CD14-positive monocyte (primary cell): ENCODE data around the gene AOPEP. TPM values are rescaled to one million over a fixed set of nuclear protein-coding genes. Genes with fewer than 3 reads are reported as not detected.

Source experiments
- DNase-seq, 3 donors: peaks; one replicate each; pipeline ENCODE4 v3.0.0-alpha.2; 2011 to 2022
- H2AFZ ChIP-seq: 2 replicates; pipeline ENCODE4 v1.6.0; 2012; ENCODE audit warnings: mild to moderate bottlenecking, low read depth, low read length, inconsistent platforms; ENCODE audit not compliant: insufficient read depth, poor library complexity, severe bottlenecking
- H3K27ac ChIP-seq, 2 donors: 1 replicate in 1 of 2; 2 replicates in 1 of 2; pipeline ENCODE4 v1.5.1; 2012 to 2013; ENCODE audit warnings: low read length in 2 of 2, control low read depth in 1 of 2, inconsistent platforms in 1 of 2, low read depth in 1 of 2, mild to moderate bottlenecking in 1 of 2
- H3K27me3 ChIP-seq, 2 donors: one replicate each; pipeline versions ENCODE4 v1.6.0 to v1.6.1; 2011 to 2013; ENCODE audit warnings: low read length in 2 of 2; ENCODE audit not compliant: control insufficient read depth in 2 of 2, insufficient read depth in 2 of 2
- H3K36me3 ChIP-seq, 2 donors: replicated peaks in 1 of 2; 1 replicate in 1 of 2; 2 replicates in 1 of 2; pipeline versions ENCODE4 v1.5.1 to v1.6.1; 2012 to 2013; ENCODE audit warnings: low read length in 2 of 2, control low read depth in 1 of 2, inconsistent platforms in 1 of 2, mild to moderate bottlenecking in 1 of 2; ENCODE audit not compliant: insufficient read depth in 2 of 2, control insufficient read depth in 1 of 2
- H3K4me1 ChIP-seq, 2 donors: 1 replicate in 1 of 2; 2 replicates in 1 of 2; pipeline versions ENCODE4 v1.5.1 to v1.6.1; 2012 to 2013; ENCODE audit warnings: low read length in 2 of 2, control low read depth in 1 of 2, inconsistent platforms in 1 of 2, mild to moderate bottlenecking in 1 of 2, moderate library complexity in 1 of 2; ENCODE audit not compliant: insufficient read depth in 2 of 2, control insufficient read depth in 1 of 2
- H3K4me2 ChIP-seq: replicated peaks from 2 replicates; pipeline ENCODE3; 2012; ENCODE audit warnings: low read length, moderate library complexity, mild to moderate bottlenecking; ENCODE audit not compliant: poor library complexity, severe bottlenecking; ENCODE audit errors: extremely low read depth
- H3K4me3 ChIP-seq, 3 experiments: fragments of 200-600 bp in 1 of 3; sonication (generic) in 1 of 3; replicated peaks in 1 of 3; 1 replicate in 2 of 3; 2 replicates in 1 of 3; pipeline ENCODE4 v1.5.1; 2011 to 2013; ENCODE audit warnings: low read length in 3 of 3, mild to moderate bottlenecking in 3 of 3, control low read depth in 2 of 3, low read depth in 2 of 3, inconsistent platforms in 1 of 3, moderate library complexity in 1 of 3
- H3K79me2 ChIP-seq: 2 replicates; pipeline ENCODE4 v1.6.0; 2012; ENCODE audit warnings: mild to moderate bottlenecking, control low read depth, inconsistent platforms, low read length, moderate library complexity; ENCODE audit not compliant: insufficient read depth
- H3K9ac ChIP-seq: 2 replicates; pipeline ENCODE4 v1.6.0; 2017; ENCODE audit warnings: low read length, mild to moderate bottlenecking; ENCODE audit not compliant: insufficient read depth, poor library complexity, severe bottlenecking
- H3K9me3 ChIP-seq, 2 donors: replicated peaks in 1 of 2; 1 replicate in 1 of 2; 2 replicates in 1 of 2; pipeline versions ENCODE4 v1.5.1 to v1.6.1; 2012 to 2013; ENCODE audit warnings: low read length in 2 of 2, control low read depth in 1 of 2; ENCODE audit not compliant: control insufficient read depth in 1 of 2, insufficient read depth in 1 of 2
- H4K20me1 ChIP-seq: 2 replicates; pipeline ENCODE4 v1.6.0; 2012; ENCODE audit warnings: mild to moderate bottlenecking, low read length, control low read depth, moderate library complexity; ENCODE audit not compliant: insufficient read depth
- H3K27ac Mint-ChIP-seq, 7 donors: one replicate each; pipeline ENCODE4 v1.8.0; 2020; ENCODE audit warnings: mild to moderate bottlenecking in 7 of 7, mixed read lengths in 7 of 7, moderate library complexity in 6 of 7, inconsistent platforms in 2 of 7
- H3K27me3 Mint-ChIP-seq, 3 donors: one replicate each; pipeline ENCODE4 v1.8.0; 2021 to 2022; ENCODE audit warnings: low read depth in 3 of 3, mild to moderate bottlenecking in 3 of 3, mixed read lengths in 3 of 3, moderate library complexity in 3 of 3, inconsistent platforms in 1 of 3
- H3K36me3 Mint-ChIP-seq, 2 donors: one replicate each; pipeline ENCODE4 v1.8.0; 2020; ENCODE audit warnings: mixed read lengths in 2 of 2, inconsistent platforms in 1 of 2, mild to moderate bottlenecking in 1 of 2
- H3K4me1 Mint-ChIP-seq: one replicate; pipeline ENCODE4 v1.8.0; 2020; ENCODE audit warnings: mild to moderate bottlenecking, mixed read lengths
- H3K4me3 Mint-ChIP-seq, 2 donors: one replicate each; pipeline ENCODE4 v1.8.0; 2020; ENCODE audit warnings: mild to moderate bottlenecking in 2 of 2, mixed read lengths in 2 of 2, moderate library complexity in 1 of 2
- H3K9me3 Mint-ChIP-seq, 7 donors: one replicate each; pipeline ENCODE4 v1.8.0; 2020 to 2022; ENCODE audit warnings: mixed read lengths in 7 of 7, mild to moderate bottlenecking in 6 of 7, moderate library complexity in 6 of 7, inconsistent platforms in 2 of 7
- WGBS: methylation state at CpG from one replicate; pipeline ENCODE4 v1.1.5; 2013; ENCODE audit warnings: missing lambda C conversion rate; ENCODE audit not compliant: insufficient coverage; 5-methylcytosine and 5-hydroxymethylcytosine counted together
- intact Hi-C, 2 donors: fragments of 100-400 bp; cut with micrococcal nuclease; formaldehyde crosslinking; loops; one replicate each; pipeline versions ENCODE4 v1.15.0 to v1.15.1; 2023
- polyA plus RNA-seq, 3 donors: library from polyadenylated mRNA; depleted of rRNA in 1 of 3; unstranded in 2 of 3; stranded (reverse) in 1 of 3; fragments of 300-500 nt in 2 of 3; fragments of >200 nt in 1 of 3; fragmentation: Illumina TruSeq in 2 of 3; gene quantifications; 1 replicate in 2 of 3; 2 replicates in 1 of 3; pipeline ENCODE4 v1.2.3, GENCODE V29; 2012 to 2021
- TF ChIP-seq, protein P1 (sequence below): fragments of 200-600 bp; IDR thresholded peaks from one replicate; pipeline ENCODE4 v1.8.0; 2022; ENCODE audit warnings: antibody characterized with exemption, mild to moderate bottlenecking

The AOPEP gene
- polyA plus RNA-seq, 3 donors, result 3.0 to 4.1 (median 3.1) TPM

DNA sequence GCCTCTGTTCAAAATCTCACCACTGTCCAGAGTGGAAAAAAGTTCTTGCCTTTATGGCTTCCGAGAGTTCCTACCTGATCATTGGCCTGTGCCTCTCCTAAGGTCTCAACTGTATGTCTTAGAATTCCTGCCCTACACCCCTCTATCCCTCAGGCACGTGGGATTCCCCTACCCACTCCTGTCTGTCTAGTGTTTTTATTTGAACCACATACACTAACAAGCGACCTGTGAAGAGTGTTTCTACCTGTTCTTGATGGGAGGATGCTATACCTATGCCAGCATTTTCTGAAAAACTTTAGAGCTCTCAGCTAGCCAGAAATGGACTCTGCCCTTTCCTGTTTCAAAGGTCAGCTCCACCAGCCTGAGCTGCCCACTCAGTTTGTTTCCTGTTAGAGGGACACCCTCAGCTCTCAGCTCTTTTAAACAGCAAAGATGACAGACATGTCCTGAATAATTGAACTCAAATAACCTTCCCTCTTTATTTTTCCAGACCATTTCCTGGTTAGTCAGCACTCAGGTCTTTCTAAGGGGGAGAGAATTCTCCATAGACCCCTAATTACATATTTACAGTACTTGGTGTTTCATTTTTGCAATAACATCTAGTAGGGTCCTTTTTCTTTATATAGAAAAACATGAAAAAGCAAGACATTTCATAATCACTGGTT, 214.8 kb downstream of the AOPEP start:
- H3K4me1 ChIP-seq, result no peaks in the 10 kb centered on the region
- no peak for DNase-seq
- no peaks in the 10 kb centered on the region for H3K27me3 ChIP-seq
- no peak overlapping the region for H2AFZ ChIP-seq
- H3K4me1 Mint-ChIP-seq, result peaks cover 3% of the 10 kb centered on the region
- no peak overlapping the region for H3K4me2 ChIP-seq
- H3K27ac ChIP-seq, result no peak overlapping the region
- no peak overlapping the region for H3K9ac ChIP-seq
- no peak overlapping the region for H3K4me3 Mint-ChIP-seq
- peaks cover 6 to 9% of the 10 kb centered on the region in 2 donors for H3K36me3 Mint-ChIP-seq
- H3K36me3 ChIP-seq, result no peaks in the 10 kb centered on the region
- no peak overlapping the region for H3K27ac Mint-ChIP-seq
- H3K9me3 Mint-ChIP-seq, result peaks cover 0 to 2% (median 0%) of the 10 kb centered on the region in 7 donors
- no peaks in the 10 kb centered on the region for H3K9me3 ChIP-seq
- H3K4me3 ChIP-seq, result no peak overlapping the region
- H3K79me2 ChIP-seq, result no peaks in the 10 kb centered on the region
- no peaks in the 10 kb centered on the region for H4K20me1 ChIP-seq
- H3K27me3 Mint-ChIP-seq, result no peaks in the 10 kb centered on the region
- 100% methylated on average over 1 of the region's 3 CpGs for WGBS
- intact Hi-C loops, result no loop called here
- TF ChIP-seq, protein P1, sequence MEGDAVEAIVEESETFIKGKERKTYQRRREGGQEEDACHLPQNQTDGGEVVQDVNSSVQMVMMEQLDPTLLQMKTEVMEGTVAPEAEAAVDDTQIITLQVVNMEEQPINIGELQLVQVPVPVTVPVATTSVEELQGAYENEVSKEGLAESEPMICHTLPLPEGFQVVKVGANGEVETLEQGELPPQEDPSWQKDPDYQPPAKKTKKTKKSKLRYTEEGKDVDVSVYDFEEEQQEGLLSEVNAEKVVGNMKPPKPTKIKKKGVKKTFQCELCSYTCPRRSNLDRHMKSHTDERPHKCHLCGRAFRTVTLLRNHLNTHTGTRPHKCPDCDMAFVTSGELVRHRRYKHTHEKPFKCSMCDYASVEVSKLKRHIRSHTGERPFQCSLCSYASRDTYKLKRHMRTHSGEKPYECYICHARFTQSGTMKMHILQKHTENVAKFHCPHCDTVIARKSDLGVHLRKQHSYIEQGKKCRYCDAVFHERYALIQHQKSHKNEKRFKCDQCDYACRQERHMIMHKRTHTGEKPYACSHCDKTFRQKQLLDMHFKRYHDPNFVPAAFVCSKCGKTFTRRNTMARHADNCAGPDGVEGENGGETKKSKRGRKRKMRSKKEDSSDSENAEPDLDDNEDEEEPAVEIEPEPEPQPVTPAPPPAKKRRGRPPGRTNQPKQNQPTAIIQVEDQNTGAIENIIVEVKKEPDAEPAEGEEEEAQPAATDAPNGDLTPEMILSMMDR, result no peak

DNA sequence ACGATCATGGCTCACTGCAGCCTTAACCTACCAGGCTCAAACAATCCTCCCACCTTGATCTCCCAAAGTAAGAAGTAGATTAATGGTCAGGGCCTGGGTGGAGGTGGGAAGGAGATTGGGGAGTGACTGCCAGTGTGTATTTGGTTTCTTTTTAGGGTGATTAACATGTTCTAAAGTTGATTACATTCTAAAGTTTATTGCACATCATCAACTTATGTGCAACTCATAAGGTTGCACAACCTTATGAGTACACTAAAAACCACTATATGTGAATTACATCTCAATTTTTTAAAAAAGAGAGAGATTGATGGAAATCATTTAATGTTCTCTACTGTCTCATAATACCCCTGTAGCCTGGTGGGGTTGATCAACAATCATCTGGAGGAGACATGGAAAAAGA, 218.1 kb downstream of the AOPEP start:
- intact Hi-C loops, result no loop called here
- Histone ChIP-seq H3K27me3 (no peaks in the 10 kb centered on the region), H3K9me3 (no peaks in the 10 kb centered on the region), H4K20me1 (no peaks in the 10 kb centered on the region), H3K9ac (no peak overlapping the region), H3K4me2 (no peak overlapping the region), H3K27ac (no peak overlapping the region), H3K36me3 (no peaks in the 10 kb centered on the region), H2AFZ (no peak overlapping the region), H3K4me1 (no peaks in the 10 kb centered on the region), H3K4me3 (no peak overlapping the region), H3K79me2 (no peaks in the 10 kb centered on the region)
- no peak overlapping the region for H3K4me3 Mint-ChIP-seq
- H3K36me3 Mint-ChIP-seq, result peaks cover 4 to 7% of the 10 kb centered on the region in 2 donors
- no peaks in the 10 kb centered on the region for H3K4me1 Mint-ChIP-seq
- no peak for DNase-seq
- no peaks in the 10 kb centered on the region for H3K27me3 Mint-ChIP-seq
- TF ChIP-seq, protein P1, result no peak
- no peak overlapping the region for H3K27ac Mint-ChIP-seq
- WGBS, result no CpG with 5 or more reads among the region's 1 CpG
- peaks cover 0 to 2% (median 0%) of the 10 kb centered on the region in 7 donors for H3K9me3 Mint-ChIP-seq
